ENCODE results near the gene PRMT5. TPM values are rescaled to one million over a fixed set of nuclear protein-coding genes. Genes with fewer than 3 reads are reported as not detected.
"Not testable (repeated sequence)": the region's sequence is repeated elsewhere in the genome, so short reads cannot be mapped to it uniquely, and the experiment has no call there.

PRMT5 gene
- total RNA-seq, 4 donors from 2014 or later: 67.2 to 83.2 (median 78.6) TPM

DNA sequence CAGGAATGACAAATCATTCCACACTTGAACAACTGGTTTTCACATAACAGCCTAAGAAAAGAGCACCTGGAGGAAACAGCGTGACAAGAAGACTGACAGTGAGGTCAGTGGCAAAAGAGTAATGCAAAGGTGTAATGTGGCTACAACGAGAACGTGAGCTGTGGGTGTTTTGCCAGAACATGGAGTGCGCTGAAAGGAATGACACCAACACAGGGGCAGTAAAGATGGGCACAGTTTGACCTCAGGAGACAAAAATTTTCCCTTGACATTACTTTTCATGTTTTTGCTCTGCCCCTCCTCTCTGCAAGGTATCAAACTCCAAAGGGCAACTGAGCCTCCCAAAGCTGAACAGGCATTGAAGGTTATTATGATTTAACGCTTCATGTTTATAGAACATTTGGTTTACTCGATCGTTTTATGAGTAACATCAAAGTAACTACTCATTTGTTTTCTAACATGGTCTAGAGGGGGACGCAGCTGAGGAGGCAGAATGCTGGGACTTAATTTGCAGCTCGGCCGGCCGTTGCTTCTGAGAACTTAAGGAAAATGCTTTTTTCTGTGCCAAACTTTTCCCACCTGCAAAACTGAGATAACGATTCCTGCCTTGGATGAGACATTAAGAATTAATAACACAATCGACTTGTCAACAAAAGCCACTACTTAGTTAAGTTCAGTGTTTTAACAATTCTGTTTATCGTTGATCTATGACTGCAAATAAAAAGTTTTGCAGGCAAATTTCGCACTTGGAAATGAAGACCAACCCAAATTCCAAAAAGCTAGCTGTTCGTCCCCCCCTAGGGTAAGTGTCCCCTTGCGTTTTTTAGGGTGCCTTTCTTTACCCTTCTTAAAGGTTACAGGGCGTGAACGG, 26.8 kb upstream of the PRMT5 start:
- ATAC-seq: no peak
- no peaks in the 10 kb centered on the region for H3K27me3 ChIP-seq

DNA sequence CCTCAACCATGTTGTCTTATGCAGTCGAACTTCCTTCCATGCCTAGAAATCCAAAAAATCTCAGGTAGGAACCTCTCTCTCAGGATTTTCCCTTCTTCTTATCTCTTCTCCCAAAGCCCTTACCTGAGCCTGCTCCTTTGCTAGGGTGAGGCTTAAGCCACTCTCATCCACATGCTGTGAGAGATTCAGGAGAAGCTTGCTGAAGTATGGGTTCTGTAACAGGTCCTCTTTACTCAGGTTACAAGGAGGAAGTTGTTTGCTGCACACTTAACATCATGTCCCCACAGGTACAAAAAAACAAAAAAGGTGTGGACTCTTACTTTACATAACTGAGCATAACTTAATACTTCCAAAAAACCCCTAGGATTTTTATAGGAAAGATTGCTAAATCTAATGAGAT, 23.2 kb upstream of the PRMT5 start:
- in situ Hi-C loops (cut with MboI; ENCODE audit: low sequenced_read_pairs in 4 of 4) (no loop called here), intact Hi-C loops (cut with DNase I; ENCODE audit: low total_unique reads) (no loop called here)
- Histone ChIP-seq H3K27ac (no peak overlapping the region), H3K36me3 (peaks cover 0 to 28% of the 10 kb centered on the region in 2 donors), H3K4me1 (peaks cover 9 to 16% of the 10 kb centered on the region in 2 donors), H3K4me3 (no peak overlapping the region), H3K9me3 (no peaks in the 10 kb centered on the region), H3K27me3 (no peaks in the 10 kb centered on the region)
- DNase-seq: no peak
- no peak for ATAC-seq
- TF ChIP-seq POLR2A (IDR thresholded peaks at IDR 0.05): no peak
- TF ChIP-seq, protein P1, sequence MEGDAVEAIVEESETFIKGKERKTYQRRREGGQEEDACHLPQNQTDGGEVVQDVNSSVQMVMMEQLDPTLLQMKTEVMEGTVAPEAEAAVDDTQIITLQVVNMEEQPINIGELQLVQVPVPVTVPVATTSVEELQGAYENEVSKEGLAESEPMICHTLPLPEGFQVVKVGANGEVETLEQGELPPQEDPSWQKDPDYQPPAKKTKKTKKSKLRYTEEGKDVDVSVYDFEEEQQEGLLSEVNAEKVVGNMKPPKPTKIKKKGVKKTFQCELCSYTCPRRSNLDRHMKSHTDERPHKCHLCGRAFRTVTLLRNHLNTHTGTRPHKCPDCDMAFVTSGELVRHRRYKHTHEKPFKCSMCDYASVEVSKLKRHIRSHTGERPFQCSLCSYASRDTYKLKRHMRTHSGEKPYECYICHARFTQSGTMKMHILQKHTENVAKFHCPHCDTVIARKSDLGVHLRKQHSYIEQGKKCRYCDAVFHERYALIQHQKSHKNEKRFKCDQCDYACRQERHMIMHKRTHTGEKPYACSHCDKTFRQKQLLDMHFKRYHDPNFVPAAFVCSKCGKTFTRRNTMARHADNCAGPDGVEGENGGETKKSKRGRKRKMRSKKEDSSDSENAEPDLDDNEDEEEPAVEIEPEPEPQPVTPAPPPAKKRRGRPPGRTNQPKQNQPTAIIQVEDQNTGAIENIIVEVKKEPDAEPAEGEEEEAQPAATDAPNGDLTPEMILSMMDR (IDR thresholded peaks at IDR 0.05 in 4 of 5, conservative IDR thresholded peaks at IDR 0.05 in 1 of 5): no peak

More for the DNA sequence above, 26.8 kb upstream of the PRMT5 start:
- Histone ChIP-seq H3K4me1 (peaks cover 9 to 17% of the 10 kb centered on the region in 2 donors), H3K4me3 (peak overlapping the region; percentile 71 to 82 (median 82)), H3K36me3 (peaks cover 0 to 23% of the 10 kb centered on the region in 2 donors), H3K27ac (peak overlapping the region; percentile 90 to 95 (median 94)), H3K9me3 (no peaks in the 10 kb centered on the region)
- TF ChIP-seq, protein P1 (IDR thresholded peaks at IDR 0.05 in 4 of 5, conservative IDR thresholded peaks at IDR 0.05 in 1 of 5): no peak
- TF ChIP-seq POLR2A (IDR thresholded peaks at IDR 0.05): no peak
- intact Hi-C loops (cut with DNase I; ENCODE audit: low total_unique reads): loop anchor here (1.0 to 2.0 kb wide), 3 partner anchors 27 to 83 kb away; partner anchors contain the start of gene PRMT5
- DNase-seq: no peak
- in situ Hi-C loops (cut with MboI; ENCODE audit: low sequenced_read_pairs in 4 of 4): no loop called here

DNA sequence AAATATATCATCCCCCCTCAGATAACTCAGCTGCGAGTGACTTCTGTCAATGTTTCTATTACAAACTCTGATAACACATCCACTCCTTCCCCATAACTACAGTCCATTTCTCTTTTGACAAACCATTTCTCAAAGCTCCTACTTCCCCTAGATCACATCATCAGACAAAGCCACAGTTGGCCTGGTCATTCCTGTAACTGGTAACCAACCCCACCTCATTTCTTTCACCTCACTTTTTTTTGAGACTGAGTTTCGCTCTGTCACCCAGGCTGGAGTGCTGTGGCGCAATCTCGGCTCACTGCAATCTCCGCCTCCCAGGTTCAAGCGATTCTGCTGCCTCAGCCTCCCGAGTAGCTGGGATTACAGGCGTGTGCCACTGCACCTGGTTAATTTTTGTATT, 22.6 kb upstream of the PRMT5 start:
- H3K4me3 ChIP-seq; H3K27ac ChIP-seq; H3K9me3 ChIP-seq; H3K27me3 ChIP-seq; ATAC-seq; intact Hi-C loops (cut with DNase I; ENCODE audit: low total_unique reads); DNase-seq; in situ Hi-C loops (cut with MboI; ENCODE audit: low sequenced_read_pairs in 4 of 4): not testable (repeated sequence)
- peaks cover 9 to 14% of the 10 kb centered on the region in 2 donors for H3K4me1 ChIP-seq
- H3K36me3 ChIP-seq: peaks cover 0 to 34% of the 10 kb centered on the region in 2 donors

DNA sequence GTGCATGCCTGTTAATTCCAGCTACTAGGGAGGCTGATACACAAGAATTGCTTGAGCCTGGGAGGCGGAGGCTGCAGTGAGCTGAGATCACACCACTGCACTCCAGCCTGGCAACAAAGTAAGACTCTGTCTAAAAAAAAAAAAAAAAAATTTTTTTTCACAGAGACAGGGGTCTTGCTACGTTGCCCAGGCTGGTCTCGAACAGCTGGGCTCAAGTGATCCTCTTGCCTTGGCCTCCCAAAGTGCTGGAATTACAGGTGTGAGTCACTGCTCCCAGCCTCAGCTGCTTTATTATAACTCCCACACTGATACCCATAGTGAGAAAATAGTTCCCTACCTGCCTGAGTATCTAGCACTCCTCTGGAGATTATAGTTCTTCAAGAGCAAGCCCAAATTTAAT, 16.5 kb upstream of the PRMT5 start:
- intact Hi-C loops (cut with DNase I; ENCODE audit: low total_unique reads) (no loop called here), in situ Hi-C loops (cut with MboI; ENCODE audit: low sequenced_read_pairs in 4 of 4) (no loop called here)
- Histone ChIP-seq H3K27ac (no peak overlapping the region), H3K4me1 (no peaks in the 10 kb centered on the region), H3K36me3 (peaks cover 0 to 16% of the 10 kb centered on the region in 2 donors), H3K9me3 (no peaks in the 10 kb centered on the region), H3K4me3 (no peak overlapping the region), H3K27me3 (no peaks in the 10 kb centered on the region)
- ATAC-seq (no peak), DNase-seq (no peak)
- TF ChIP-seq, protein P1 (IDR thresholded peaks at IDR 0.05 in 4 of 5, conservative IDR thresholded peaks at IDR 0.05 in 1 of 5): no peak

DNA sequence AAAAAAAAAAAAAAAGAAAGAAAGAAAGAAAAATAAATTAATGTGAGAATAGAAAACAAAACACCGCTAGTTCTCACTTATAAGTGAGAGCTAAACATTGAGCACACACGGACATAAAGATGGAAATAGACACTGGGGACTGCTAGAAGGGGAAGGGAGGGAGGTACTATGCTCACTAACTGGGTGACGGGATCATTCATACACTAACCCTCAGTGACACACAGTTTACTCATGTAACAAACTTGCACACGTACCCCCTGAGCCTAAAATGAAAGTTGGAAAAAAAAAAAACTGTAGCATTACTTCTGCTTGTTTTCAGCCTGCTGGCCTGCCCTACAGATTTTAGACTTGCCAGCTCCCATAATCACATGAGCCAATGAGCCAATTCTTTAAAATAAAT, 10.5 kb upstream of the PRMT5 start:
- in situ Hi-C loops (cut with MboI; ENCODE audit: low sequenced_read_pairs in 4 of 4) (no loop called here), intact Hi-C loops (cut with DNase I; ENCODE audit: low total_unique reads) (no loop called here)
- Histone ChIP-seq H3K27me3 (no peaks in the 10 kb centered on the region), H3K4me3 (no peak overlapping the region), H3K4me1 (no peaks in the 10 kb centered on the region), H3K36me3 (no peaks in the 10 kb centered on the region), H3K9me3 (no peaks in the 10 kb centered on the region), H3K27ac (no peak overlapping the region)
- no peak for ATAC-seq
- no peak for DNase-seq
- TF ChIP-seq, protein P1 (IDR thresholded peaks at IDR 0.05 in 4 of 5, conservative IDR thresholded peaks at IDR 0.05 in 1 of 5): no peak
- no peak for TF ChIP-seq POLR2A (IDR thresholded peaks at IDR 0.05)

Data from gastrocnemius medialis (tissue), 4 donors.